DMS153 treated with DMSO at 0.1 percent for 48 hours (cell line): ENCODE measurements around the gene TMEM208.

ENCODE experiments used
- DNase-seq: peaks from one replicate; lab custom pipeline; 2025; ENCODE audit not compliant: unreplicated experiment; lab: John Stamatoyannopoulos, UW

TMEM208 gene

DNA sequence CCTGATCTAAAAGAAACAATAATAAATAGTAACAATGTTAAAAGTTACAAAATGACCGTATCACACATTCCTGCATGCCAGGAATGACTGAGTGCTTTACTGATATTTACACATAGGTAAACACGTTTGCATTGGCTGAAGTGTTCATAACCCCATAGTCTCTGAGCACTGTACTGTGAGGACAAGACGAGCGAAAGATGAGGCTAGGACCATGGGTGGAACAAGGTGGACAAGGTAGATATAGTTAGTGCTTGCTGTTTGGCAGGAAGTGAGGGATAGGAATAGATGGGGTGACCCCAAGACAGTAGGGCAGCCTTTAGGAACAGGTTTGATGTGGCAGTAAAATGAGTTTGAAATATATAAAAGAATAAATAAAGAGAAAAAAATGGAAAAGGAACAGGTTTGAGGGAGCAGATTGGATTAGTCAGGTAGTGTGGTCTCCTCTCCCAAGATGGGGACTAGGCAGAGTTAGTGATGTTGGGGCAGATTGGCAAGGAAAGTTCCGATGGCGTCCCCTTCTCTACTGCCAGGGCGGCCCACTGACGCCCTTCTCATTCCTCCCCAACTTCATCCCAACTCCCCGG lies 35.4 kb upstream of the TMEM208 start:
- no peak for DNase-seq

DNA sequence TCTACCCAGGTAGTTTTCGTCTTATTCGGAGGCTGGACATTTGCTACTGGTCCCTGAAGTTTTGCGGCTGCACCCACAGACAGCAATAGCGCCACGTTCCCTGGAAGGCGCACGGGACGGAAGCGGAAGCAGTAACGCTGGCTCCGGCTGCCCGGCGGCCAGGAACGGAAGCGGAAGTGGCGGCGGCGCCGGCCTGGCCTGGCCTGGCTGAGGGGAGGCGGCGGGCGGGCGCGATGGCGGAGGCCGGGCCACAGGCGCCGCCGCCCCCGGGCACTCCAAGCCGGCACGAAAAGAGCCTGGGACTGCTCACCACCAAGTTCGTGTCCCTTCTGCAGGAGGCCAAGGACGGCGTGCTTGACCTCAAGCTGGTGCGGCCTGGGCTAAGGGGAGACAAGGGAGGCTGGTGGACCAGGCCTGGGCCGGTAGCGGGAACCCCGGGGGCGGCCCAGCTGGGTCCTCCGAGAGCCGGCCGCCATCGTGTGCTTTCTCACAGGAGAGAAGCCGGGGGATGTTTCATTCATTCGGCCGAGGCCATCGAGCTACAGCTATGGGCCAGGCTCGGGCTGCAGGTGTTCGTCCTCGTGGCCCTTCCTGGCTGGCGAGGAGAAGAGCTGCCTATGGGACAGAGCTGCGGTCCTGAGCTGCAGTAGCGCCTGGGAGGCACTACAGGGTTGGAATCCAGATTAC lies 34.8 kb upstream of the TMEM208 start, which contains the start of gene E2F4:
E2F4 (plus strand) TSS at position 161 of the 687 bp plus-strand sequence; CDS start at position 234, 73 bp downstream.
- DNase-seq = peak; percentile 85

DNA sequence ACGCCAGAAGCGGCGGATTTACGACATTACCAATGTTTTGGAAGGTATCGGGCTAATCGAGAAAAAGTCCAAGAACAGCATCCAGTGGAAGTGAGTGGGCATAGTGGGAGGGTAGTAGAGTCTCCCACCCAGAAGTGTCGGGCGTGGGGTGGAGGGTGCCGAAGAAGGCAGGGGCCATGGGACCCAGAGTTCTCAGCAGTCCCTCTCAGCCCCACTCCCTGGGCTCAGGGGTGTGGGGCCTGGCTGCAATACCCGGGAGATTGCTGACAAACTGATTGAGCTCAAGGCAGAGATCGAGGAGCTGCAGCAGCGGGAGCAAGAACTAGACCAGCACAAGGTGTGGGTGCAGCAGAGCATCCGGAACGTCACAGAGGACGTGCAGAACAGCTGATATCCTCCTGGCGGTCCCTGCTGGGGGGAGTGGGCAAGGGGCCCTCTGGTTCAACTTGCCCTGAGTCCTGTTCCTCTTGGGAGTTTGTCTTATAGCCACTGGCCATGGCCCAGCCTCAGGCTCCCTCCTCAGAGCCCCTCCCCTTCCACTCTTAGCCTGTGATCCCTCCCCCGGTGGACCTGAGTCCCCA lies 34.1 kb upstream of the TMEM208 start:
- DNase-seq = no peak

DNA sequence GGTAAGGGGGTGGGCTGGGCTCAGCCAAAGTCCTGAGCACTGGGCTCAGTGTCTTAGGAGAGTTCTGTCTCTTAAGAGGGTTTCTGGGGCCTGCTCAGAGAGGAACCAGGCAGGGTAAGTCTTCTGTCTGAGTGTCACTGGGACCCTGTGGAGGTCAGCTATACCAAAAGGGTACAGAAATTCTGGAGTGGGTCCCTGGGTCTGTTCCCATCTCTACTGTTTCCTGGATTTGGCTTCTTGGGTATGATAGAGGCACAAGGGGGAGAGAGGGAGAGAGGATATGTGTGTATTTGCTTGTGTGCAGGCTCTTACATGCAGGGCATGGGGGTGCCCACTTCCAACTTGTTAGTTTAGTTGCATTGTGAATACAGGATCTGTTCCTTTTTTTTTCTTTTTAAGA lies 33.4 kb upstream of the TMEM208 start:
- DNase-seq = no peak

DNA sequence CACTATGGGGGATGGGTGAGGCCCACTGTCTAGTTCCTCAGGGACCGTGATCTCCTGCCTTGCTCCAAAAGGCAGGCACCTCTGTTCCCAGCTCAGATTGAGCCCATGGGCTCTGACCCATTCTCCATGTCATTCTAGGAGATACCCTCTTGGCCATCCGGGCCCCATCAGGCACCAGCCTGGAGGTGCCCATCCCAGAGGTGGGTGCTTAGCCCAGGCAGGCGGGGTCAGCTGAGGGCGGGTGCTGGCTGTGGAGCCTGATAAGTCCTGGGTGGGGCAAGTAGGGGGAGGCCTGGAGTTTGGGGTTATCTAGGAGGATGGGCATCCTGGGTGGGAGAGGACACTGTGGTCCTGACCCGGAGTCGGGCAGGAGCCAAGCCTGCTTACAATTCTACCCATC lies 32.7 kb upstream of the TMEM208 start:
- DNase-seq = no peak

DNA sequence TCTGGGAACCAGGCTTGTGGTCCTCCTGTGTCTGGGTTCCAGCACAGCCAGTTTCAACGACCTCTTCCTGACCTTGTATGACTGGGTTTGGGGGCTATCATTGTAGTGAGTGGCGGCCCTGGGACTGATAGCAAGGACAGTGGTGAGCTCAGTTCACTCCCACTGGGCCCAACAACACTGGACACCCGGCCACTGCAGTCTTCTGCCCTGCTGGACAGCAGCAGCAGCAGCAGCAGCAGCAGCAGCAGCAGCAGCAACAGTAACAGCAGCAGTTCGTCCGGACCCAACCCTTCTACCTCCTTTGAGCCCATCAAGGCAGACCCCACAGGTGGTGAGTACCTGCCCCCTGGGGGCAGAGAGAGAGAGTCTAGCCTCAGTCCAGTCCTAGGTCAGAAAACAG lies 31.3 kb upstream of the TMEM208 start:
- DNase-seq = no peak

DNA sequence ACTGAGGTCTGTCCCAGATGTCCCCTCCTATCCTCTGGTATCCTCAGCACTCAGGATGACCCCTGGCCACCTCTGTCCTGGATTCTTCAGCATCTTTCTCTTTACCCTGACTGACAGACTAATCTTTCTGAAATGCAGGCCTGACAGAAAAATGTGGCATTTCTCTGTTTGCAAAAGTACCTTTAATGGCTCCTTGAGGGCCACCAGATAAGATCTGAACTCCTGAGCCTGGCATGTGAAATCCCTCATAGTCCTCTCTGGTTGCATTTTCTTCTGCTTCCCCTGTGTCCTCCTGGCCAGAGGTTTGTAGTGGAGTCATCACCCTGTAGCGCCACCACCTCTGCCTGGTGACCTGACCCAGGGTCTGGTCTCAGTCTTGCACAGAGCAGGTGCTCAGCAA lies 30.0 kb upstream of the TMEM208 start:
- DNase-seq = no peak

DNA sequence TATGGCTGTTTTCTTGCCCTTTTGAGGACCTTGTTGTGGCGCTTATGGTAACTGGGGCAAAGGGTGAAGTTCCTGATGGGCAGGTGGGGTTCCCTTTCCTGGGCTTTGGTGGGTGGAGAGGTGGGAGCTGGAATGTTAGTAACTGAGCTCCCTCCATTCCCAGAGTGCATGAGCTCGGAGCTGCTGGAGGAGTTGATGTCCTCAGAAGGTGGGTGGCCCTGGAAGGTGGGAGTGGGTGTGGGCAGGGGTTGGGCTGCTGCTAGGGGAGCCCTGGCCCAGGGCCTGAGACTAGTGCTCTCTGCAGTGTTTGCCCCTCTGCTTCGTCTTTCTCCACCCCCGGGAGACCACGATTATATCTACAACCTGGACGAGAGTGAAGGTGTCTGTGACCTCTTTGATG lies 29.2 kb upstream of the TMEM208 start:
- DNase-seq = no peak

DNA sequence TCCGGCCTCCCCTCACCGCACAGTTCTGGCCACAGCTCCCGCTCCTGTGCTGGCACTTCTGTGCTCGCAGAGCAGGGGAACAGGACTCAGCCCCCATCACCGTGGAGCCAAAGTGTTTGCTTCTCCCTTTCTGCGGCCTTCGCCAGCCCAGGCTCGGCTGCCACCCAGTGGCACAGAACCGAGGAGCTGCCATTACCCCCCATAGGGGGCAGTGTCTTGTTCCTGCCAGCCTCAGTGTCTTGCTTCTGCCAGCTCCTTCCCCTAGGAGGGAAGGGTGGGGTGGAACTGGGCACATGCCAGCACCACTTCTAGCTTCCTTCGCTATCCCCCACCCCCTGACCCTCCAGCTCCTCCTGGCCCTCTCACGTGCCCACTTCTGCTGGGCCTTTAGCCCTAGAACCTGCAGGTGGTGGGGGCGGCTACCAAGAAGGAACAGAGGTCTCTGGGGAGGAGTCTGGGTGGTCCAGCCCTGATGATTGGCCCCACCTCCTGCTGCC lies 28.6 kb upstream of the TMEM208 start:
- DNase-seq = peak; percentile 35

DNA sequence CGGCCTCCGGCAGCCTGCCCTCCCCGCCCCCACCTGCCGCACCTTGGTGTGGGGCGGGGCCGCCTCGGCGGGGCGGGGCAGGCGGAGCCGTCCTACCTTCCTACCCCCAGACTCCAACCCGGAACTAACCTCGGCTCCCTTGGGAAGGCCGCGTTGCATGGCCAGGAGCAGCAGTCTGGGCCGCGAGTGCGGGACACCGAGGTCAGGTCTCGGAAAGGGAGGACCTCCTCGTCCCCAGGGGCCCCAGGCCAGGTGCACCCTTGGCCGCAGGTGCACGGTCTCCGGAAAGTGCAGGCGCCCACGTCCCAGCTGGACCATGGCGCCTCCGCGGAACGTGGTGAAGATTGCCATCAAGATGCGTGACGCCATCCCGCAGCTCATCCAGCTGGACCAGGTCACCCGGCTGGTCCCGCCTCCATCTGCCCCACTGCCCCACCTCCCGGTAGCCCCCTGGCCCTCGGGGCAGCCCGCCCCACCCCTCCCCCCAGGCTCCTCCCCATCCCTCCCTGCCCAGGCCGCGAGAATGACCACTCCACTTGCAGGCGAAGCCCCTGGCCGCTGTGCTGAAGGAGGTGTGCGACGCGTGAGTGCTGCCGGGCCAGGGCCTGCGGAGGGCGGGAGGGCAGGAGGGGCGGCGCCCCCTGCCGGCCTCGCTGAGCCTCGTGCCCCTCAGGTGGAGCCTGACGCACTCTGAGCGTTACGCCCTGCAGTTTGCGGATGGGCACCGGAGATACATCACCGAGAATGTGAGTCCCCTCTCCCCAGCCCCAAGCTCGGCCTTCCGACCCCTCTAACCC lies 27.7 kb upstream of the TMEM208 start, which contains the start of gene ELMO3:
ELMO3 (plus strand) TSS at position 121 of the 797 bp plus-strand sequence; CDS start at position 317, 196 bp downstream.
- peak; percentile 36 for DNase-seq

DNA sequence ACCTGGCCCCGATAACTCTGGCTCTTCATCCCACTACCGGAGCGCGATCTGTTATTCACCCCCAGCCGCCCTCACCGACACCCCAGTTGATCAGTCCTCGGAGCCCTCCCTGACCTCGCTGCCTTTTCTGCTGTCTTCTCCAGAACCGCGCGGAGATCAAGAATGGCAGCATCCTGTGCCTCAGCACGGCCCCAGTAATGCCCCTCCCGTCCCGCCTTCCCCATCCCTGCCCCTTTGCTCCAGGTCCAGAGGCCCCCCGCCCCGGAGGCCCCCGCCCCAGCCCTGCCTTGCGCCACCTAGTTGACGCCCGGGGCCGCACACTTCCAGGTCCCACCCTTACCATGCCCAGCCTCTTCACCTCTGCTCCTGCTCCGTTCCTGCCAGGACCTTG lies 27.1 kb upstream of the TMEM208 start:
- no peak for DNase-seq

DNA sequence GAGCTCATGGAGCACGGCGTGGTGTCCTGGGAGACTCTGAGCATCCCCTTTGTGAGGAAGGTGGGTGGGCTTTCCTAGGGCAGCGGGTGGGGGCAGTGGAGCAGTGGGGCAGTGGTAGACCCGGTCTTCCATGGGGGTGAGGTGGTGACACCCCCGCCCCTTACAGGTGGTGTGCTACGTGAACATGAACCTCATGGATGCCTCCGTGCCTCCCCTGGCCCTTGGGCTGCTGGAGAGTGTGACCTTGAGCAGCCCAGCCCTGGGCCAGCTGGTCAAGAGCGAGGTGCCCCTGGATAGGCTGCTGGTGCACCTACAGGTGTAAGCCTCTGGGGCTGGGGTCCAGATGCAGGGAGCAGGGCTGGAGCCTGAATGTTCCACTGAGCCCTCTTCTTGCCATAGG lies 26.4 kb upstream of the TMEM208 start:
- no peak for DNase-seq

DNA sequence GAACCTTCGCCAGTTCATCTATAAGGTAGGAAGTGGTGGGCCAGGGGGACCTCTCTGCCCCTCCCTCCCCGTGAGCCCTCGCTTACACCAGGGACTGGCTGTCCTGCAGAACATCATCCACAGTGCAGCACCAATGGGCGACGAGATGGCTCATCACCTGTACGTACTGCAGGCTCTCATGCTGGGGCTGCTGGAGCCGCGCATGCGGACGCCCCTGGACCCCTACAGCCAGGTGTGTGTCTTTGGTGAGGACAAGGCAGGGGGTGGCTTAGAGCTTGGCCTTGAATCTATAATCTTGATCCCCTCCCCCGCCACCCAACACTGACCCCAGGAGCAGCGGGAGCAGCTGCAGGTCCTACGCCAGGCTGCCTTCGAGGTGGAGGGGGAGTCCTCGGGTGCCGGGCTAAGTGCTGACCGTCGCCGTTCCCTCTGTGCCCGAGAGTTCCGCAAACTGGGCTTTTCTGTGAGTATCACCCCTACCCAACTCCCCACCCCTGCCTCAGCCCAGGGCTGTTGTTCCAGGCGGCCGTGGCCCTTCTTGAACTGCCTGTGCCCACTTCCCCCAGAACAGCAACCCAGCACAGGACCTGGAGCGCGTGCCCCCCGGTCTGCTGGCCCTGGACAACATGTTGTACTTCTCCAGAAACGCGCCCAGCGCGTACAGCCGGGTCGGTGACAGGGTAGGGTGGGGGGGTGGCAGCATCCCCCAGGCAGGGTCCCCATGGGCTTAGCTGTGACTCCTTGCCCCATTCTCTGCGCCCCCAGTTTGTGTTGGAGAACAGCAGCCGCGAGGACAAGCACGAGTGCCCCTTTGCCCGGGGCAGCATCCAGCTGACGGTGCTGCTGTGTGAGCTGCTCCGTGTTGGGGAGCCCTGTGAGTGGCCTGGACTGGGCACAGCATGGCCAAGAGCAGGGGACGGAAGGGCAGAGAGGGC lies 25.3 kb upstream of the TMEM208 start:
- DNase-seq = no peak

DNA sequence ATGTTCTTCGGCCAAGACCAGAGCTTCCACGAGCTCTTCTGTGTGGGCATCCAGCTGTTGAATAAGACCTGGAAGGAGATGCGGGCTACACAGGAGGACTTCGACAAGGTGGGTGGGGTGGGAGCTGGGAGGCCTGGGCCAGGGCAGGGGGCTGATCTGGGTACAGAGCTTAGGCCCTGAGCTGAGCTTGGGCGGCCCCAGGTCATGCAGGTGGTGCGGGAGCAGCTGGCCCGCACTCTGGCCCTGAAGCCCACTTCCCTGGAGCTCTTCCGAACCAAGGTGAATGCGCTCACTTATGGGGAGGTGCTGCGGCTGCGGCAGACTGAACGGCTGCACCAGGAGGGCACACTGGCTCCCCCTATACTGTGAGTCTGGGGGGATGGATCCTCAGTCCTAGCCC lies 24.5 kb upstream of the TMEM208 start:
- DNase-seq = no peak

DNA sequence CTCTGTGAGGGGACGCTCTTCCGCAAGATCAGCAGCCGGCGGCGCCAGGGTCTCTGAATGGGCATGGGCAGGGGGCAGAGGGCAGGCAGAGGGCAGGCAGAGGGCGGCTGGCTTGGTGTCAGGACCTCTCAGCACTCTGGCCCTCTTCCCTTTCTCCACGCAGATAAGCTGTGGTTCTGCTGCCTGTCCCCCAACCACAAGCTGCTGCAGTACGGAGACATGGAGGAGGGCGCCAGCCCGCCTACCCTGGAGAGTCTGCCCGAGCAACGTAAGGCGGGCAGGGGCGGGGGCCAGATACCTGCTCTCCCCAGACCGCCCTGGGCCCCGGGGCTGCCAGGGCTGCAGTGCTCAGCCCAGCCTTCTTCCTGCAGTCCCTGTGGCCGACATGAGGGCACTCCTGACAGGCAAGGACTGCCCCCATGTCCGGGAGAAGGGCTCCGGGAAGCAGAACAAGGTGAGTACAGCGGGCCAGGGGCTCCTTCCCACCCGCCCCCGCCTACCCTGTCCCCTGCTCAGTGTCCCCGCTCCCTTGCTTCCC lies 23.9 kb upstream of the TMEM208 start:
- DNase-seq = no peak

DNA sequence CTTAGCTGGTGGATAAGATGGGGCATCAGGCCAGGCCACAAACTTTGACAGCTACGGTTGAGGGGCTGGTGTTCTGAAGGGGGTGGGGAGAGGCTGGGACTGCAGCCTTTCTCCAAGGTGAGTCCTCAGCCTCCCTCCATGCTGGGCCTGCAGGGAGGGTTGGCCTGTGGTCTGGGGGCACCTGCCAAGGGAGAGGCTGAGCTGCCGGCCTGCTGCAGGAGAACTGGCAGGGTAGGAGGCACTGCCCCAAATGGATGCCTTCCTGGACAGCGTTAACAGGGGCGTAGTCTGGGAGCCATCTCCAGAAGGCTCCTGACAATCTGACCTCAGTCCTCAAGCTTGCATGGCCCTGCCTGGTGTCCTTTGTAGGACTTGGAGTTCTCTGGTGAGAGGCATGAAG lies 22.9 kb upstream of the TMEM208 start:
- no peak for DNase-seq

DNA sequence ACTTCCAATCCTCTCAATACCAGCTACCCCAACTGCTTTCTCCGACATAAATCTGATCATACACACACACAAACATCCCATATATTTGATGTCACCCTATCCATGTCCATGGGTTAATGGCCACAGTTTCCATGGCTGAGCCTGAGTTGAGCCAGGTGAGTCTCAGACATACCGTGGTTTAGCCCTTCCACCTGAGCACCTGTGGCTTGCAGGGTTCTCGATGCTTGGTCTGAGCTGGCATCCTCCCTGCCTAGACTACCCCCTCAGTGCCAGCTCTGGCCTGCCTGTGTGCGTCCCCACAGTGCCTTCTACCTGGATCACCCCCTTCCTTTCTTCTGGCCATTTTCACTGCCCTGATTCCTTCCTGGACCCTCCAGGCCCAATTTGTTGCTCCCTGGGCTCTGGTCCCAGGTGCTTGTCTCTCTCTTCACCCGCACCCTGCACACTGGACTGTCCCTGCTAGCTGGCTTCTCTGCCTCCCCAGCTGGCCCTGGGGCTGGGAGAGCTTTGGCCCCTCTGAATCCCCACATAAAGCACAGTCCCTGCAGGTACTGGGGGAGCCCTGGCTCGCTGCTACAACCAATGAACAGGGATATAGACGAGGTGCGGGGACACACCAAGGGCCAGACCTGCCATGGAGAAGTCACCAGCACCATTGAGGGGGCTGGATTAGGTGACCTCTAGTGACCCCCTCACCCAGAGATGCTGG lies 20.6 kb upstream of the TMEM208 start:
- DNase-seq = no peak

DNA sequence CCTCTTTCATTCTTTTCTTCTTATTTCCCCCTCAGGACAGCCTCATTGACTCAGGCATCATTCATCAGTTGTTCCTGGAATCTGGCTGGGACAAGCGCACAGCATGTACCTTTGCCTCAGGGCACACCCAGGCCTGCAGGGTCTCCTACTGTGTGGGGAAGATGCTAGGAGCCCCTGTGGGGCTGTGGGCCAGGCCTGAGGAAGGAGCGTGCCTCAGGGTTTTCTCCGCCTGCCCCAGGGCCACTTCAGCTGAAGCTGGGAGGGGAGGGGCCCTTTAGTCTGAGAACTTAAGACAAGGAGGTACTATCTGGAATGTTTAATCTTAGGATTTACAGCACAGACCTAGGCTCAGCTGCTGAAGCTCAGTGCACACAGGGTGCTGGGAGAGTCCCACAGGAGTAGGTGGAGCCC lies 20.1 kb upstream of the TMEM208 start:
- no peak for DNase-seq

DNA sequence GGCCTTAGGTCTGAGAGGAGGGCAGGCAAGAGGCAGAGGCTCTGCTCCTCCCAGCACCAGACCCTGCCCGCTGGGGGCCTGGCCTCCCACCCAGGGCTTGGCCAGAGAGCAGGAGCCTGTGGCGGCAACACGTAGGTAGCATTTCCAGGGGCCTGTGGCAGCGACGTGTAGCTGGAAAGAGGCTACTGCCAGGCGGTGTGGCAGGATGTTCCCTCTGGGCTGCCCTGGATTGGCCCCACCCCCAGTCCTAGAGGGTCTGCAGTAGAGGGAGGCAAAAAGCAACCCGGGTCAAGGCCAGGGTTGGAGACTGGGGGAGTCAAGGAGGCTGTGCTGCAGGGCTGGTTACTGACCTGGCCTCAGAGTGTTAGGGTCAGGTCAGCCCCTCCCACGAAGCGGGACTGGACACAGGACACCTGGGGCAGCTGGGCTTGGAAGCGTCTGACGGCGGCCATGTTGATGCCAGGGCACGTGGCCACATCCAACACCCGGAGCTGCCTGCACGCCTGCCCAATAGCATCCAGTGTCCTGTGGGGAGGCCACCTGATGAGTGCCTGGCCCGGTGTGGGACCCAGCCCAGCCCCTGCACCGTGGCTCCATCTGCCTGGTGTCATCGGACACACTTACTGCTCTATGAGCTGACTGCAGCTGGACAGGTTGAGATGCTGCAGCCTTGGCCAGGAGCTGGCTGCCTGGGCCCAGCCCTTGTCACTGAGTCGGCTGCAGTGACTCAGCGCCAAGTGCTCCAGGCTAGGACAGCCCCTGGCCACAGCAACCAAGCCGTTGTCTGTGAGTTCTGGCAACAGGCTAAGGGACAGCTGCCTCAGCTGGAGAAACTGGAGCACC lies 19.5 kb upstream of the TMEM208 start:
- no peak for DNase-seq
